Stromal cell of bone marrow (primary cell): Measurements from ENCODE around the gene LILRB4.
"Not testable (repeated sequence)": the region's sequence is repeated elsewhere in the genome, so short reads cannot be mapped to it uniquely, and the experiment has no call there.

Source experiments
- DNase-seq: peaks from one replicate; pipeline ENCODE4 v3.0.0-alpha.2; 2012; ENCODE audit warnings: low read depth

The LILRB4 gene

GRCh38 chr19:54696117-54696548 lies 33.3 kb downstream of the LILRB4 start:
- DNase-seq, result no peak

DNA sequence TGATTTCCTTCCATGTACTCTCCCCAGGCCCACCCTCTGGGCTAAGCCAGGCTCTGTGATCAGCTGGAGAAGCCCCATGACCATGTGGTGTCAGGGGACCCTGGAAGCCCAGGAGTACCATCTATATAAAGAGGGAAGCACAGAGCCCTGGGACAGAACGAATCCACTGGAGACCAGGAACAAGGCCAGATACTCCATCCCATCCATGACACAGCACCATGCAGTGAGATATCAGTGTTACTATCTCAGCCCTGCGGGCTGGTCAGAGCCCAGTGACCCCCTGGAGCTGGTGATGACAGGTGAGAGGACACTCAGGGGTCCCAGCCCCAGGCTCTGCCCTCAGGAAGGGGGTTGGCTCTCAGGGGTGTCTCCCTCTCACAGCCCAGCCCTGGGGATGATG lies 34.0 kb downstream of the LILRB4 start:
- DNase-seq, result no peak

DNA sequence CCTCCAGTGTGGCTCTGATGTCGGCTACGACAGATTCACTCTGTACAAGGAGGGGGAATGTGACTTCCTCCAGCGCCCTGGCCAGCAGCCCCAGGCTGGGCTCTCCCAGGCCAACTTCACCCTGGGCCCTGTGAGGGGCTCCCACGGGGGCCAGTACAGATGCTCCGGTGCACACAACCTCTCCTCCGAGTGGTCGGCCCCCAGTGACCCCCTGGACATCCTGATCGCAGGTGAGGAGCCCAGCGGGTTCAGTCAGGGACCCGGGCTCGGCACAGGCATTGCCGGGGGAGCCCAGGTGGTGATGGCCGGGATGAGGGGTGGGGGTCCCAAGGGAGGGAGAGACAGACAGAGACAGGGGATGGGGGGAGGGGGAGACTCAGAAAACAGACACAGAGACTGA lies 34.9 kb downstream of the LILRB4 start:
- not testable (repeated sequence) for DNase-seq

GRCh38 chr19:54704928-54705327 lies 42.1 kb downstream of the LILRB4 start:
- no peak for DNase-seq

GRCh38 chr19:54707962-54708361 lies 45.2 kb downstream of the LILRB4 start:
- no peak for DNase-seq

GRCh38 chr19:54708781-54709180 lies 46.0 kb downstream of the LILRB4 start:
- no peak for DNase-seq

GRCh38 chr19:54709212-54709948 lies 46.6 kb downstream of the LILRB4 start:
- no peak for DNase-seq

GRCh38 chr19:54709956-54710355 lies 47.2 kb downstream of the LILRB4 start:
- DNase-seq, result not testable (repeated sequence)
